ENCODE measurements around the gene VKORC1L1.
"Not testable (repeated sequence)": the region's sequence is repeated elsewhere in the genome, so short reads cannot be mapped to it uniquely, and the experiment has no call there.

The VKORC1L1 gene

GRCh38 chr7:65926588-65926987, 53.7 kb downstream of the VKORC1L1 start:
- DNase-seq (ENCODE audit: low spot score) = no peak
- TF ChIP-seq CTCF (IDR thresholded peaks at IDR 0.05; ENCODE audit: borderline replicate concordance, control extremely low read depth, extremely low read depth, insufficient read depth, missing control alignments) = no peak
- in situ Hi-C loops (cut with MboI; ENCODE audit: low sequenced_read_pairs, unreplicated experiment) = no loop called here

- no peak for DNase-seq (ENCODE audit: low spot score)
- TF ChIP-seq CTCF (IDR thresholded peaks at IDR 0.05; ENCODE audit: borderline replicate concordance, control extremely low read depth, extremely low read depth, insufficient read depth, missing control alignments) = no peak
- in situ Hi-C loops (cut with MboI; ENCODE audit: low sequenced_read_pairs, unreplicated experiment) = no loop called here
Observed at GRCh38 chr7:65927489-65928448, 54.9 kb downstream of the VKORC1L1 start.

GRCh38 chr7:65931685-65932084, 58.8 kb downstream of the VKORC1L1 start:
- no peak for TF ChIP-seq CTCF (IDR thresholded peaks at IDR 0.05; ENCODE audit: borderline replicate concordance, control extremely low read depth, extremely low read depth, insufficient read depth, missing control alignments)

GRCh38 chr7:65937296-65937695, 64.4 kb downstream of the VKORC1L1 start:
- TF ChIP-seq CTCF (IDR thresholded peaks at IDR 0.05; ENCODE audit: borderline replicate concordance, control extremely low read depth, extremely low read depth, insufficient read depth, missing control alignments) = no peak
- no peak for DNase-seq (ENCODE audit: low spot score)
- in situ Hi-C loops (cut with MboI; ENCODE audit: low sequenced_read_pairs, unreplicated experiment) = no loop called here

More at GRCh38 chr7:65931685-65932084, 58.8 kb downstream of the VKORC1L1 start:
- in situ Hi-C loops (cut with MboI; ENCODE audit: low sequenced_read_pairs, unreplicated experiment) = no loop called here
- DNase-seq (ENCODE audit: low spot score) = no peak

GRCh38 chr7:65938336-65938895, 65.5 kb downstream of the VKORC1L1 start:
- TF ChIP-seq CTCF (IDR thresholded peaks at IDR 0.05; ENCODE audit: borderline replicate concordance, control extremely low read depth, extremely low read depth, insufficient read depth, missing control alignments) = no peak
- no peak for DNase-seq (ENCODE audit: low spot score)
- in situ Hi-C loops (cut with MboI; ENCODE audit: low sequenced_read_pairs, unreplicated experiment) = no loop called here

- DNase-seq (ENCODE audit: low spot score); in situ Hi-C loops (cut with MboI; ENCODE audit: low sequenced_read_pairs, unreplicated experiment): not testable (repeated sequence)
Observed at GRCh38 chr7:65945787-65946186, 72.9 kb downstream of the VKORC1L1 start.

GRCh38 chr7:65946904-65947303, 74.0 kb downstream of the VKORC1L1 start:
- no peak for DNase-seq (ENCODE audit: low spot score)
- in situ Hi-C loops (cut with MboI; ENCODE audit: low sequenced_read_pairs, unreplicated experiment) = no loop called here
- no peak for TF ChIP-seq CTCF (IDR thresholded peaks at IDR 0.05; ENCODE audit: borderline replicate concordance, control extremely low read depth, extremely low read depth, insufficient read depth, missing control alignments)

Data from GM13976 (cell line).